A549 (cell line): Measurements from ENCODE around the gene PANX2.

ENCODE experiments used
- CHD2 ChIP-seq: fragments of 150-350 bp; IDR thresholded peaks from 2 replicates; pipeline ENCODE4 v1.6.1; 2014; ENCODE audit warnings: low read length; ENCODE audit not compliant: partially characterized antibody
- CTCF ChIP-seq: fragments of >200 bp; sonication (Bioruptor Twin); formaldehyde crosslinking; IDR thresholded peaks from 3 replicates; pipeline ENCODE4 v1.5.1; 2016
- EP300 ChIP-seq, 2 experiments: fragments of >200 bp; sonication (Bioruptor Twin); formaldehyde crosslinking; IDR thresholded peaks; 2 replicates in 1 of 2; 3 replicates in 1 of 2; pipeline ENCODE4 v1.6.1; 2016 to 2017
- HMGXB4 ChIP-seq: fragments of 250-450 bp; sonication (Bioruptor Pico); IDR thresholded peaks from 2 replicates; pipeline ENCODE4 v1.5.0; 2021; ENCODE audit warnings: mild to moderate bottlenecking, moderate library complexity, borderline replicate concordance
- MAZ ChIP-seq: fragments of 150-350 bp; IDR thresholded peaks from 2 replicates; pipeline ENCODE4 v1.6.1; 2014; ENCODE audit warnings: antibody characterized with exemption, low read depth, low read length, borderline replicate concordance
- RNF2 ChIP-seq: fragments of 200-600 bp; sonication (generic); IDR thresholded peaks from 2 replicates; pipeline ENCODE4 v1.6.1; 2016; ENCODE audit warnings: low read depth, mild to moderate bottlenecking, antibody characterized with exemption, moderate library complexity, borderline replicate concordance
- SREBF2 ChIP-seq: fragments of 450-650 bp; IDR thresholded peaks from 2 replicates; pipeline ENCODE4 v1.6.1; 2014; ENCODE audit warnings: mild to moderate bottlenecking, moderate library complexity

GRCh38 chr22:50198624-50199017 is 28.1 kb downstream of the PANX2 start:
- TF ChIP-seq CTCF (no peak), HMGXB4 (CRISPR knock-in tag) (no peak), EP300 (IDR thresholded peaks at IDR 0.05) (no peak), CHD2 (no peak), MAZ (no peak), RNF2 (no peak), SREBF2 (no peak)
